HepG2 (cell line): ENCODE results near the gene EGR4. TPM values are rescaled to one million over a fixed set of nuclear protein-coding genes. Genes with fewer than 3 reads are reported as not detected.

Experiments used
- ARID2 ChIP-seq: sonication (generic); formaldehyde crosslinking; IDR thresholded peaks from 2 replicates; pipeline ENCODE4 v1.8.1; 2022; ENCODE audit warnings: mild to moderate bottlenecking, missing genetic modification reagents, borderline replicate concordance
- GATAD1 ChIP-seq: IDR thresholded peaks from 2 replicates; pipeline ENCODE4 v1.6.1; 2016; ENCODE audit warnings: missing genetic modification reagents, missing compliant biosample characterization
- JUND ChIP-seq: sonication (generic); formaldehyde crosslinking; IDR thresholded peaks from 2 replicates; pipeline ENCODE4 v1.8.0; 2022; ENCODE audit warnings: mild to moderate bottlenecking, missing genetic modification reagents
- KAT8 ChIP-seq: IDR thresholded peaks from 2 replicates; pipeline ENCODE4 v1.6.1; 2016; ENCODE audit warnings: missing genetic modification reagents, missing compliant biosample characterization
- KLF6 ChIP-seq: IDR thresholded peaks from 2 replicates; pipeline ENCODE4 v1.8.0; 2016; ENCODE audit warnings: missing biosample characterization, missing genetic modification reagents
- MEIS2 ChIP-seq: sonication (generic); formaldehyde crosslinking; IDR thresholded peaks from 2 replicates; pipeline ENCODE4 v1.9.0; 2021; ENCODE audit warnings: mild to moderate bottlenecking, missing genetic modification reagents
- NCOR1 ChIP-seq: fragments of 200-600 bp; sonication (generic); IDR thresholded peaks from 2 replicates; pipeline ENCODE4 v1.7.0; 2017; ENCODE audit warnings: antibody characterized with exemption, low read length, borderline replicate concordance
- NFIB ChIP-seq: sonication (generic); formaldehyde crosslinking; IDR thresholded peaks from 2 replicates; pipeline ENCODE4 v1.9.0; 2021; ENCODE audit warnings: missing genetic modification reagents, mild to moderate bottlenecking, borderline replicate concordance
- NFRKB ChIP-seq: fragments of 450-650 bp; IDR thresholded peaks from 2 replicates; pipeline ENCODE4 v1.6.1; 2017
- NR2F1 ChIP-seq, 2 experiments: fragments of 450-650 bp in 1 of 2; formaldehyde crosslinking in 1 of 2; IDR thresholded peaks; 2 replicates each; pipeline versions ENCODE4 v1.5.0 to v1.6.1; 2016 to 2020; ENCODE audit warnings: mild to moderate bottlenecking in 1 of 2, missing compliant biosample characterization in 1 of 2, missing genetic modification reagents in 1 of 2, moderate library complexity in 1 of 2
- SAFB2 ChIP-seq: sonication (generic); formaldehyde crosslinking; IDR thresholded peaks from 2 replicates; pipeline ENCODE4 v1.5.1; 2020; ENCODE audit warnings: missing genetic modification reagents, low read depth, mild to moderate bottlenecking, borderline replicate concordance
- SALL2 ChIP-seq: sonication (generic); formaldehyde crosslinking; IDR thresholded peaks from 2 replicates; pipeline ENCODE4 v1.8.1; 2023; ENCODE audit warnings: mild to moderate bottlenecking, missing genetic modification reagents, inconsistent platforms
- SOX13 ChIP-seq, 3 experiments: fragments of 450-650 bp in 1 of 3; sonication (generic) in 1 of 3; formaldehyde crosslinking in 1 of 3; IDR thresholded peaks in 2 of 3; conservative IDR thresholded peaks in 1 of 3; 2 replicates each; pipeline versions ENCODE4 v1.5.0 to v1.6.1; 2016 to 2020; ENCODE audit warnings: antibody characterized with exemption in 1 of 3, mild to moderate bottlenecking in 1 of 3, missing compliant biosample characterization in 1 of 3, missing genetic modification reagents in 1 of 3, moderate library complexity in 1 of 3
- ZNF235 ChIP-seq: sonication (generic); formaldehyde crosslinking; IDR thresholded peaks from 2 replicates; pipeline ENCODE4 v1.8.1; 2023; ENCODE audit warnings: mild to moderate bottlenecking, missing genetic modification reagents, borderline replicate concordance
- ZNF530 ChIP-seq: sonication (generic); formaldehyde crosslinking; IDR thresholded peaks from 2 replicates; pipeline ENCODE4 v1.5.0; 2020; ENCODE audit warnings: low read depth, mild to moderate bottlenecking, missing genetic modification reagents
- ZNF720 ChIP-seq: sonication (generic); formaldehyde crosslinking; IDR thresholded peaks from 2 replicates; pipeline ENCODE4 v1.4.0; 2020; ENCODE audit warnings: missing genetic modification reagents
- ZSCAN20 ChIP-seq: sonication (generic); formaldehyde crosslinking; IDR thresholded peaks from 2 replicates; pipeline ENCODE4 v1.4.0; 2020; ENCODE audit warnings: missing genetic modification reagents, mild to moderate bottlenecking, borderline replicate concordance
- polyA plus RNA-seq, 8 experiments: library from polyadenylated mRNA; depleted of rRNA in 3 of 8; stranded (reverse) in 7 of 8; unstranded in 1 of 8; fragments of >200 nt; fragmentation: Illumina TruSeq in 4 of 8; extraction: Trizol in 4 of 8; gene quantifications; 2 replicates each; pipeline versions ENCODE4 v1.2.1 to v1.2.3, GENCODE V29; 2011 to 2016; ENCODE audit warnings: low read depth in 4 of 8, missing spikeins in 1 of 8, mixed read lengths in 1 of 8; ENCODE audit not compliant: insufficient read depth in 1 of 8
- total RNA-seq, 5 experiments: library from RNA; depleted of rRNA; stranded (reverse); fragments of >200 nt; fragmentation: Illumina TruSeq; extraction: Trizol; gene quantifications; 2 replicates each; pipeline ENCODE4 v1.2.3, GENCODE V29; 2016; ENCODE audit warnings: low read depth in 1 of 5
- TF ChIP-seq, protein P1 (sequence below): sonication (generic); formaldehyde crosslinking; IDR thresholded peaks from 2 replicates; pipeline ENCODE4 v1.4.0; 2020; ENCODE audit warnings: missing genetic modification reagents, borderline replicate concordance
- TF ChIP-seq, protein P2 (sequence below): sonication (generic); formaldehyde crosslinking; IDR thresholded peaks from 2 replicates; pipeline ENCODE4 v1.4.0; 2020; ENCODE audit warnings: missing genetic modification reagents
- TF ChIP-seq, protein P3 (sequence below): sonication (generic); formaldehyde crosslinking; IDR thresholded peaks from 2 replicates; pipeline ENCODE4 v1.5.1; 2020; ENCODE audit warnings: missing genetic modification reagents, mild to moderate bottlenecking, borderline replicate concordance

The EGR4 gene
- total and polyA plus RNA-seq, 2 of the 13 experiments (the other 11 are each of a cell fraction or from before 2014, with no cell fraction given), result not detected

DNA sequence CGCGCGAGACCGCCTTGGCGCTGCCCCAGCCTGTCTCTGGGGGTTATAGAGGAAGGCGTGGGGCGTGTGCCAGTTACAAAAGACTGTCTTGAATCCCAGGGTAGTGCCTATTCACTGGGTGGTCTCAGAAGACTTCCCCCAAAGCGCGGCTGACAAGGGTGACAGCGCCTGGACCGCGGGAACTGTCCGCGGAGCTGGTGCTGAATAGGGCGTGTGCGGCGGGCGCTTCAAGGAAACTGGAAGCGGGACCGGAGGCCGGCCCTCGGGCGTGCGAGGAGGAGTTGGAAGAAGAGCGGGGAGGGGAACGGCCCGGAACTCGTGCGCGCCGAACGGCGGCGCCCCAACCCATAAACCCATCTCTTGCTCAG lies 2.3 kb downstream of the EGR4 start (continued):
- TF ChIP-seq NCOR1 (no peak), SALL2 (0 out of 2 replicates have a peak, but pooled peaks have one; percentile 49), KAT8 (peak; percentile 51; the same call in 1 of the 2 replicates), JUND (CRISPR knock-in tag) (0 out of 2 replicates have a peak, but pooled peaks have one; percentile 23), SAFB2 (CRISPR knock-in tag) (0 out of 2 replicates have a peak, but pooled peaks have one; percentile 51), NFRKB (no peak), ZNF530 (0 out of 2 replicates have a peak, but pooled peaks have one; percentile 23), ZNF235 (CRISPR knock-in tag) (peak; percentile 90; the same call in 1 of the 2 replicates), NFIB (CRISPR knock-in tag) (no peak), ZNF720 (CRISPR knock-in tag) (no peak), MEIS2 (CRISPR knock-in tag) (peak; percentile 92), SOX13 (IDR thresholded peaks at IDR 0.05) (no peak), SOX13 (CRISPR knock-in tag; conservative IDR thresholded peaks at IDR 0.05 in 1 of 2, IDR thresholded peaks at IDR 0.05 in 1 of 2) (peak in 1 of 2 experiments; percentile 44; a peak in 2 of 4 replicates), KLF6 (peak; percentile 91), ZSCAN20 (CRISPR knock-in tag) (peak; percentile 85; the same call in 1 of the 2 replicates), ARID2 (0 out of 2 replicates have a peak, but pooled peaks have one; percentile 55), GATAD1 (CRISPR knock-in tag) (peak; percentile 59), NR2F1 (CRISPR knock-in tag; IDR thresholded peaks at IDR 0.05) (no peak)
- TF ChIP-seq, protein P1, sequence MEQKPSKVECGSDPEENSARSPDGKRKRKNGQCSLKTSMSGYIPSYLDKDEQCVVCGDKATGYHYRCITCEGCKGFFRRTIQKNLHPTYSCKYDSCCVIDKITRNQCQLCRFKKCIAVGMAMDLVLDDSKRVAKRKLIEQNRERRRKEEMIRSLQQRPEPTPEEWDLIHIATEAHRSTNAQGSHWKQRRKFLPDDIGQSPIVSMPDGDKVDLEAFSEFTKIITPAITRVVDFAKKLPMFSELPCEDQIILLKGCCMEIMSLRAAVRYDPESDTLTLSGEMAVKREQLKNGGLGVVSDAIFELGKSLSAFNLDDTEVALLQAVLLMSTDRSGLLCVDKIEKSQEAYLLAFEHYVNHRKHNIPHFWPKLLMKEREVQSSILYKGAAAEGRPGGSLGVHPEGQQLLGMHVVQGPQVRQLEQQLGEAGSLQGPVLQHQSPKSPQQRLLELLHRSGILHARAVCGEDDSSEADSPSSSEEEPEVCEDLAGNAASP, result peak; percentile 73; the same call in 1 of the 2 replicates
- TF ChIP-seq, protein P2, sequence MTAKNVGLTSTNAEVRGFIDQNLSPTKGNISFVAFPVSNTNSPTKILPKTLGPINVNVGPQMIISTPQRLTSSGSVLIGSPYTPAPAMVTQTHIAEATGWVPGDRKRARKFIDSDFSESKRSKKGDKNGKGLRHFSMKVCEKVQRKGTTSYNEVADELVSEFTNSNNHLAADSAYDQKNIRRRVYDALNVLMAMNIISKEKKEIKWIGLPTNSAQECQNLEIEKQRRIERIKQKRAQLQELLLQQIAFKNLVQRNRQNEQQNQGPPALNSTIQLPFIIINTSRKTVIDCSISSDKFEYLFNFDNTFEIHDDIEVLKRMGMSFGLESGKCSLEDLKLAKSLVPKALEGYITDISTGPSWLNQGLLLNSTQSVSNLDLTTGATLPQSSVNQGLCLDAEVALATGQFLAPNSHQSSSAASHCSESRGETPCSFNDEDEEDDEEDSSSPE (CRISPR knock-in tag), result peak; percentile 61; the same call in 1 of the 2 replicates
- TF ChIP-seq, protein P3, sequence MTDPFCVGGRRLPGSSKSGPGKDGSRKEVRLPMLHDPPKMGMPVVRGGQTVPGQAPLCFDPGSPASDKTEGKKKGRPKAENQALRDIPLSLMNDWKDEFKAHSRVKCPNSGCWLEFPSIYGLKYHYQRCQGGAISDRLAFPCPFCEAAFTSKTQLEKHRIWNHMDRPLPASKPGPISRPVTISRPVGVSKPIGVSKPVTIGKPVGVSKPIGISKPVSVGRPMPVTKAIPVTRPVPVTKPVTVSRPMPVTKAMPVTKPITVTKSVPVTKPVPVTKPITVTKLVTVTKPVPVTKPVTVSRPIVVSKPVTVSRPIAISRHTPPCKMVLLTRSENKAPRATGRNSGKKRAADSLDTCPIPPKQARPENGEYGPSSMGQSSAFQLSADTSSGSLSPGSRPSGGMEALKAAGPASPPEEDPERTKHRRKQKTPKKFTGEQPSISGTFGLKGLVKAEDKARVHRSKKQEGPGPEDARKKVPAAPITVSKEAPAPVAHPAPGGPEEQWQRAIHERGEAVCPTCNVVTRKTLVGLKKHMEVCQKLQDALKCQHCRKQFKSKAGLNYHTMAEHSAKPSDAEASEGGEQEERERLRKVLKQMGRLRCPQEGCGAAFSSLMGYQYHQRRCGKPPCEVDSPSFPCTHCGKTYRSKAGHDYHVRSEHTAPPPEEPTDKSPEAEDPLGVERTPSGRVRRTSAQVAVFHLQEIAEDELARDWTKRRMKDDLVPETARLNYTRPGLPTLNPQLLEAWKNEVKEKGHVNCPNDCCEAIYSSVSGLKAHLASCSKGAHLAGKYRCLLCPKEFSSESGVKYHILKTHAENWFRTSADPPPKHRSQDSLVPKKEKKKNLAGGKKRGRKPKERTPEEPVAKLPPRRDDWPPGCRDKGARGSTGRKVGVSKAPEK (CRISPR knock-in tag), result no peak
